ENCODE measurements around the gene TTC39A.

Gene TTC39A

GRCh38 chr1:51313961-51314777 lies 16.2 kb downstream of the TTC39A start:
- no peak for DNase-seq

- no peak for DNase-seq
Observed at GRCh38 chr1:51313268-51313852, 17.0 kb downstream of the TTC39A start.

- no peak for DNase-seq
Observed at GRCh38 chr1:51312718-51313117, 17.6 kb downstream of the TTC39A start.

GRCh38 chr1:51311826-51312225 lies 18.5 kb downstream of the TTC39A start:
- no peak for DNase-seq

- DNase-seq: no peak
Observed at GRCh38 chr1:51310871-51311613, 19.3 kb downstream of the TTC39A start.

GRCh38 chr1:51309291-51309690 lies 21.1 kb downstream of the TTC39A start:
- no peak for DNase-seq

- DNase-seq: no peak
Observed at GRCh38 chr1:51308636-51309035, 21.7 kb downstream of the TTC39A start.

- no peak for DNase-seq
Observed at GRCh38 chr1:51306950-51307349, 23.4 kb downstream of the TTC39A start.

GRCh38 chr1:51305371-51305823 lies 25.0 kb downstream of the TTC39A start:
- DNase-seq: no peak

GRCh38 chr1:51304360-51304759 lies 26.0 kb downstream of the TTC39A start:
- no peak for DNase-seq

GRCh38 chr1:51303751-51304251 lies 26.6 kb downstream of the TTC39A start:
- no peak for DNase-seq

GRCh38 chr1:51303315-51303714 lies 27.0 kb downstream of the TTC39A start:
- no peak for DNase-seq

GRCh38 chr1:51302746-51303145 lies 27.6 kb downstream of the TTC39A start:
- no peak for DNase-seq

- no peak for DNase-seq
Observed at GRCh38 chr1:51302270-51302669, 28.1 kb downstream of the TTC39A start.

- no peak for DNase-seq
Observed at GRCh38 chr1:51301844-51302162, 28.6 kb downstream of the TTC39A start.

- DNase-seq: no peak
Observed at GRCh38 chr1:51301152-51301843, 29.1 kb downstream of the TTC39A start.

- DNase-seq: no peak
Observed at GRCh38 chr1:51299981-51300670, 30.2 kb downstream of the TTC39A start.

GRCh38 chr1:51299185-51299885 lies 31.0 kb downstream of the TTC39A start:
- no peak for DNase-seq

- no peak for DNase-seq
Observed at GRCh38 chr1:51298322-51298705, 32.0 kb downstream of the TTC39A start.

- no peak for DNase-seq
Observed at GRCh38 chr1:51297401-51298321, 32.7 kb downstream of the TTC39A start.

Data from C1 segment of cervical spinal cord (tissue), 14 donors.